CD4-positive, alpha-beta T cell treated with Interleukin-10 for 1 hour (primary cell): Measurements from ENCODE around the gene LRRC8E.
A peak's percentile ranks its signal among the peaks of the same experiment; 100 is the strongest.

ENCODE experiments used
- DNase-seq: peaks from one replicate; pipeline ENCODE4 v3.0.0-alpha.2; 2020

The LRRC8E gene

DNA sequence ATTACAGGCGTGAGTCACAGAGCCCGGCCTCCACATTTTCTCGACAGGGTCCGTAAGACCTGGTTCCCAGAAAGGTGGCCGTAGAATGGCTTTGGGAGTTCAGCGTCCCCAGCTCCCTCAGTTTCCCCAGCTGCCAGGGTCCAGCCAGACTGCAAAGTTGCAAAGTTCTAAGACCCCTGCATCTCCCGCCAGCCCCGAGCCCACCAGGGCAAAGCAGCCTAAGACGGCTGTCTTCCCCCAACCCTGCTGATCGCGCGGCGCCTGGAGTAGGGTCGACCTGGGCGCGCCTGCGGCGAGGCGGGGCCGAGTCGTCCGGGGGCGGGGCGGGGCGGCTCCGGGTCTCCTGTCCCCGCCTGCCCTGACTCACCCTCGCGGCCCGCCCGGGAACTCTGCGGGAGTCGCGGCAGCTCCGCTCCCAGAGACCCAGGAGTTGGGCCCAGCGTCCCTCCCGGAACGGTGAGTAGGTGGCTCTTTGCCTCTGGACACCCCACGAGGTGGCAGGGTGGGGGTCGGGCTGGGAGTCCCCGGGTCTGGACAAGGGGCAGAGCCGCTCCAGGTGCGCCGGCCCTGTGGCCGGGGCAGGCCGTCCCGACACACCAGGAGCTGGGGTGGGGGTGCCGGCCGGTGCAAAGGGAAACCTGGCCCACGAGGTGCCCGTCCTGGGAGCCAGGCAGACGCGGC is at the start of gene LRRC8E:
LRRC8E (plus strand) TSS at position 366 of the 681 bp plus-strand sequence. CDS start 7,094 bp downstream, outside the sequence.
- DNase-seq: no peak

DNA sequence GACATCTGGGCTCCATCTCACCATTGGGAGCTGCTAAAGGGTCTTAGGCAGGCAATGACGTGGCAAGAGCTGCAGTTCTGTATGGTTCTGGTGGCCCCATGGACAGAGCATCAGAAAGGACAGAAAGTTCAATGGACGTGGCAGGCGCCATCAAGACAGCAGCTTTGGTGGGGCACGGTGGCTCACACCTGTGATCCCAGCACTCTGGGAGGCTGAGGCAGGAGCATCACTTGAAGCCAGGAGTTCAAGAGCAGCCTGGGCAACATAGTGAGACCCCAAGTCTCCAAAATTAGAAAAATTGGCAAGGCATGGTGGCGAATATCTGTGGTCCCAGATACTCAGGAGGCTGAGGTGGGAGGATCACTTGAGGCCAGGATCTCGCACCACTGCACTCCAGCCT is 48.8 kb upstream of the LRRC8E start:
- DNase-seq: no peak

DNA sequence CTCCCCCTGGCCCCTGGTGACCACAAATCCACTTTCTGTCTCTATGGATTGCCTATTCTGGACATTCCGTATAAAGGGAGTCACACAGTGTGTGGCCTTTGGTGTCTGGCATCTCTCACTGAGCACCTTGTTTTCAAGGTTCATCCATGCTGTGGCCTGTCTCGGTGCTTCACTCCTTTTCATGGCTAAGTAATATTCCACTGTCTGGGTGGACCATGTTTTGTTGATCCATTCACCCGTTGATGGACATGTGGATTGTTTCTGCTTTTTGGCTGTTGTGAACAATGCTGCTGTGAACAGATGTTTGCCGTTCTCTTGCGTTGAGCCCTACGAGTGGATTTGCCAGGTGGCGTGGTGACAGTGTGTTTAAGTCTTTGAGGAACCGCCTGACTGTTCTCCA is 47.7 kb upstream of the LRRC8E start:
- DNase-seq: no peak

DNA sequence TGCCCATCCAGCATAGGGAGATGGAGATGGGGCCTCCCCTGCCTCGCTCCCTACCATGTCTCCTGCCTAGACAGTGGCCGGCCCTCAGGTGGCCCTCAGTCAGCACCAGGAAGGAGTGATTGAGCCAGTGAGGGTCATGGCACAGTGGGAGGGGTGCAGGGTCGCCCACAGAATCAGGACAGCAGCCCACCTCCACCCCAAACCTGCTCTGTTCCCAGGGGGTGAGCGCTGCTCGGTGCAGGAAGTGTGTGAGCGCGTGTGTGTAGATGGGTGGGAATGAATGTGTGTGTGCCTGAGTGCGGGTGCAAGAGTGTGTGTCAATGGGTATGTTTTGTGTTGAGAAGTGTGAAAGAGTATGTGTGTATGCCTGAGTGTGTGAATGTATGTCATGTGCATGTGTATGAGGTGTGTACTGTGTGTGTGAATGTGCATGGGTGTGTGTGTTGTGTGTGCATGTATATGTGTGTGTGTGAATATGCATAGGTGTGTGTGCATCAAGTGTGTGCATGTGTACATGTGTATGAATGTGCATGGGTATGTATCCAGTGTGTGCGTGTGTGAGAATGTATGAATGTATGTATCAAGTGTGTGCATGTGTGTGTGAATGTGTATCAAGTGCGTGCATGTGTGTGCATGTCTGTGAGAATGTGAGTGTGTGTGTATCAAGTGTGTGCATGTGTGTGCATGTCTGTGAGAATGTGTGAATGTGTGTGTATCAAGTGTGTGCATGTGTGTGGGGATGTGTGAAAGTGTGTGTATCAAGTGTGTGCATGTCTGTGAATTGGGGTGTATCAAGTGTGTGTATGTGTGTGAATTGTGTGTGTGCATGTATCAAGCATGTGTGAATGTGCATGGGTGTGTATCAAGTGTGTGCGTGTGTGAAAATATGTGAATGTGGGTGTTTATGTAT is 46.3 kb upstream of the LRRC8E start:
- DNase-seq: no peak

DNA sequence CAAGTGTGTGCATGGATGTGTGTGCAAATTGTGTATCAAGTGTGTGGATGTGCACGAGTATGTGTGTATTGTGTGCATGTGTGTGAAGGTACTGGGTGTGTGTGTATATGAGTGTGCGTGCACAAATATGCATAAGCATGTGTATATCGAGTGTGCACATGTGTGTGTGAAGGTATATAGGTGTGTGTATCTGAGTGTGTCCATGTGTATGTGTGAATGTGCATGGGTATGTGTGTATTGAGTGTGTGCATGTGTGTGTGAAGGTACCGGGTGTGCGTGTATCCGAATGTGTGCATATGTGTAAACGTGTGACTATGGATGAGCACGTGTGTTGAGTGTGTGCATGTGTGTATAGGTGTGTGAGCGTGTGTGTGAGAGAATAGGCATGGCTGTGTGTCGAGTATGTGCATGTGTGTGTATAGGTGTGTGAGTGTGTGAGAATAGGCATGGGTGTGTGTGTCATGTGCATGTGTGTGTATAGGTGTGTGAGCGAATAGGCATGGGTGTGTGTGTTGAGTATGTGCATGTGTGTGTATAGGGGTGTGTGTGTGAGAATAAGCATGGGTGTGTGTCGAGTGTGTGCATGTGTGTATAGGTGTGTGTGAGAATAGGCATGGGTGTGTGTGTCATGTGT is 45.5 kb upstream of the LRRC8E start:
- DNase-seq: no peak

DNA sequence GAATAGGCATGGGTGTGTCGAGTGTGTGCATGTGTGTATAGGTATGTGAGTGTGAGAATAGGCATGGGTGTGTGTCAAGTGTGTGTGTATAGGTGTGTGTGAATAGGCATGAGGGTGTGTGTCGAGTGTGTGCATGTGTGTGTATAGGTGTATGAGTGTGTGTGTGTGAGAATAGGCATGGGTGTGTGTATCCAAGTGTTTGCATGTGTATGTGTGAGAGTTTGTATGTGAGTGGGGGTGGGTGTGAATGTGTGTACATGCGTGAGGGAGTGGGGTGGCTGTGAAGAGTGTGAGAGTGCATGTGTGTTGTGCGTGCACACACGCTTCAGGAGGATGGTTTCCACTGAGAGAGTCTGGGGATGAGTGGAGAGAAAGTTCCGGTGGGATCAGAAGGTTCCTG is 44.8 kb upstream of the LRRC8E start:
- no peak for DNase-seq

DNA sequence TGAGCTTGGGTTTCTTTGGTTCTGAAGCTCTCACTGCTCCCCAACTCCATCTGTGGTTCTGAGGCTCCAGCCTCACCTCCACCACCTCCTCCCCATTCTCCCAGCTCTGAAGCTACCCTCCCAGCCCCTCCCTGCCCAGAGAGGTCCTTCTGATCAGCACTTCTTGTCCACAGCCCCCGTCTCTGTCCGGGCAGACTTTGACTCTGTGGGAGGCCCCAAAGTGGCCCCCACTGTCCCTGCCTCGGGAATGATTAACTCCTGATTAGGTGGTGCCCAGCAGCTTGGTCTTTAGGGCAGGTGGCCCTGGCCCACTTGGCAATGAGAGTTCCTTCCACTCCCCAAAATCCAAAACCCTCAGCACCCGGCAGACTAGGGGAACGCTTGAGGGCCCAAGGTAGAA is 43.9 kb upstream of the LRRC8E start:
- DNase-seq: no peak

DNA sequence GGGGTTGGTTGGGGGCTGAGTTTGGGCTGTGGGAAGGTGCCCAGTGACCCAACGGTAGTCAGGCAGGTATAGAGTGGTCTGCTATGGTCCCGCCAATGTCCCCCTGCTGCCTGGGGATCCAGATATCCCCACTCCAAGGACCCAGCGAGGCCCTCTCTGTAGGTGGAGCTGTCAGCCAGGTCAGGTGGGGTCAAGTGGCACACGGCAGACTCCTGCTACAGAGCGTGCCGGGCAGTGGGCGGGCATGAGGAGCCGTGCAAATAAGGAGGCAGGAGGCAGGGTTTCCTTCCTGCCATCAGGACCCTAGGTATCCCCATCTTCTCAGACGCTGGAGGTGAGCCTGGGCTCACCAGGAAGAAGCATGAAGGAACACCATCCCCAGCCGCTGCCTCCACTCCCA is 43.4 kb upstream of the LRRC8E start:
- DNase-seq: no peak

DNA sequence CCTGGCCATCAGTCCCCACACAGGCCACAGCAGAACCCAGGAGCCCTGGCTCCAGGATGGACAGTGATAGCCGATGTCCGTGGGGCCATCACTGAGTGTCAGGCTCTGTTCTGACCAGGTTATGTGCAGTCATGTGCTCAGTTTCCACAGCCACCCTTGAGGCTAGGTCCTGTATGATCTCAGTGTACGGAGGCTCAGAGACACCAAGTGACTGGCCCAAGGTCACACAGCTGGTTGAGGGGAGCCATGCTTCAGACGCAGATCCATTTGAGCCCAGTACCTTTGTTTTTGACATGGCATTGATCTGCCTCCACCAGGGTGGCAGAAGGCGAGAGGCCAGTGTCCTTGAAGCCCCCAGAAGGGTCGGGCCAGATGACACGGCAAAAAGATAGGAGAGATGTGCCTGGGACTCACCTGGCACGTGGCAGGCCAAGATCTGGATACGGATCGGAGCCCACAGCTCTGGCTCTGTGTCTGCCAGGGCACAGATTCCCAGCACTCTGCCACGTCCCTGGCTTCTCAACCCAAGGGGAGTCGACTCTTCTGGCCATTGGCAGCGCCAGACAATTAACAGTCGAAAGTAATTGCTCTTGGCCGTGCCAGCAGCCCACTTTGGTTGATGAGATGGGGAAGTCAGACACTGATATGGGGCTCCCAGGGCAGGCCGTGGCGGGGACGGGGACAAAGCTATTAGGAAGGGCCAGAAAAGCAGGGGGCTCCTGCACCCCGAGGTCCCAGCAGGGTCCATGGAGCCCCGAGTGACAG is 42.7 kb upstream of the LRRC8E start:
- no peak for DNase-seq

DNA sequence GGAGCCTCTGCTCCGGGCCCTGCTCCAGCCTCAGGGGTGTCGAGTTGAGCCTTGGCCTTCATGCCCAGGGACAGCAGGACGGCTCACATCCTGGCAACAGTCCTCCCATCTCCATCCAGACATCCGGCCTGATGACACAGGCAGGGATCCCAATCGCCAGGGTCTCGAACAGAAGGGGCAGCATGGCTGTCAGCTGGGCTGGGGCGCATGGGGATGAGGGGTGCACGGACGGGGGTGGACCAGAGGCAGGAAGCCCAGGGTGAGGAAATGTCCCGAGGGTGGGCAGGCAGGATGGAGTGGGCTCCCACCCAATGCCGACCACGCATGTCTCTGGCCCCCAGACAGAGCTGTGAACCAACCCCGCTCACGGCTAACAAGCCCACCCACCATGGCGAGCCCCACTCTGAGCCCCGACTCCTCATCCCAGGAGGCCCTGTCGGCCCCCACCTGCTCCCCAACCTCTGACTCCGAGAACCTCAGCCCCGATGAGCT is 42.1 kb upstream of the LRRC8E start:
- no peak for DNase-seq

DNA sequence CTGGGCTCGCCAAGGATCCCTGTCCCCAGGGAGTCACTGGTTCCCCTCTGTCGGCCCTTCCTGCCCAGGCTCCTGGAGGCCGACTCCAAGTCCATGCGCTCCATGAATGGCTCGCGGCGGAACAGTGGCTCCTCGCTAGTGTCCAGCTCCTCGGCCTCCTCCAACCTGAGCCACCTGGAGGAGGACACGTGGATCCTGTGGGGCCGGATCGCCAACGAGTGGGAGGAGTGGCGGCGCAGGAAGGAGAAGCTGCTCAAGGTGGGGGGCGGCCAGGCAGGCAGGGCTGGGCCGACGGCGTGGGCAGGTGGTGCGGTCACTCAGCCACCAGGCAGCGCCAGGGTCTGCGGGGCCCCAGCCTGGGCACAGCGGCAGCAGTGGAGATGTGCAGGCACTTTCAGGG is 40.6 kb upstream of the LRRC8E start:
- no peak for DNase-seq

DNA sequence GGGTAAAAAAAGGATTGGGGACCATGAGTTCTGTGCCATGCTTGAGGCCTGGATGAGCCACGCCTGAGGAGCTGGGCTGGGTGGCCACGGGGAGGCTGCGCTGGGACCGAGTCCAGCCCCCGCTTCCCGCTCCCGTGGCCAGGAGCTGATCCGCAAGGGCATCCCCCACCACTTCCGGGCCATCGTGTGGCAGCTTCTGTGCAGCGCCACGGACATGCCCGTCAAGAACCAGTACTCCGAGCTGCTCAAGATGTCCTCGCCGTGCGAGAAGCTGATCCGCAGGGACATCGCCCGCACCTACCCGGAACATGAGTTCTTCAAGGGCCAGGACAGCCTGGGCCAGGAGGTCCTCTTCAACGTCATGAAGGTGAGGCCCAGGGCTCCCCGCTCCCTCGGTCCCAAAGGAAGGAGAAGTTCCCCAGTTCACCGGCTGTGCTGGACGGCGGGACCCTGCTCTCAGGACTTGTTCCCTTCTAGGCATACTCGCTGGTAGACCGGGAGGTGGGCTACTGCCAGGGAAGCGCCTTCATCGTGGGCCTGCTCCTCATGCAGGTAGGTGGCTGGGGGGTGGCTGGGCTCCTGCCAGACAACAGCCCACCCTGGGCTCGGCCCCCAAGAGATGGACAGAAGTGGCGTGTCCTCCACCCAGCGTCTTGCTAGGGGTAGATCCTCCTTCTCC is 39.4 kb upstream of the LRRC8E start:
- no peak for DNase-seq

DNA sequence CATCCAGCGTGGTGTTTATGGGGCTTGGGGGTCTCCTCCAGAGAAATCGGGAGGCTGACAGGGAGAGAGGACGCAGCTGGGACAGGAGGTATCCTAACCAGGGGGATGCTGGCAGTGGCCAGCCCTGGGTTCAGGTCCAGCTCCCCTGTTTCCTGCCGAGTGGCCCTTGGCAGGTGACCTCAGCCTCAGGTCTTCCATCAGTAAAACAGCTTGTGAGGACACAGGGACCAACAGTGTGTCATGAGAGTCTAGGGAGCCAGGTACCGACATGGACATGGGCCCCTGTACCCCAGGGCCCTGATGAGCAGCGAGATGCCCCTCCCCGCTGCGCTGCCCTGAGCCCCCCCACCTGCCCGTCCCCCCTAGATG is 38.7 kb upstream of the LRRC8E start:
- no peak for DNase-seq

DNA sequence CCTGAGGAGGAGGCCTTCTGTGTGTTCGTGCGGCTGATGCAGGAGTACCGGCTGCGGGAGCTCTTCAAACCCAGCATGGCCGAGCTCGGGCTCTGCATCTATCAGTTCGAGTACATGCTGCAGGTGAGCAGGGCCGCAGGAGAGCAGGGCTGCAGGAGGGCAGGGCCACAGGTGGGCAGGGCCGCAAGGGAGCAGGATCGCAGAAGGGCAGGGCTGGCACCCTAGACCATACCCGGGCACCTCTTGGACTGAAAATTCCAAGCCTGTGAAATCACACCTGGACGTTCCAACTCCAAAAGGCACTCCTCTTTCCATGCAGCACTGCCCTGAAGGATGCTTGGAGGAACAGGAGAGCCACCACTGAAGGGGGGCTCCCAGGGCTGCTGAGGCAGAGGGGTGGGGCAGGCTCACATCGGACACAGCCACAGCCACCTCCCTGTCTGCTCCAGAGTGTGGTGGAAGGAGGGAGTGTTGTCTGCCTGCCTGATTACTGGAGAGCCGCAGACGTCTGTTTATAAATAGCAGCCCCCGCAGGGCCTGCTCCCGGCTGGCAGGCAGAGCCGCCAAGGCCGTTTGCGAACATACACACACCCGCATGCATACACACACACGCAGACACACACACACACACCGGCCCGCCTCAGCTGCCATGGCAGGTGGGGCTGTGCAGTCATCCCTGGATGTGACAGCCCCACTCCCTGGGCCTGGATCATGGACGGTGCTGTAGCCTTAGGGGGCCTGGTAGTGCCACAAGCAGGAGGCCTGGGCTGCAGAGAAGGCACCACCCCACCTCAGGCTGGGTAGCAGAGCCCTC is 38.1 kb upstream of the LRRC8E start:
- DNase-seq: no peak

DNA sequence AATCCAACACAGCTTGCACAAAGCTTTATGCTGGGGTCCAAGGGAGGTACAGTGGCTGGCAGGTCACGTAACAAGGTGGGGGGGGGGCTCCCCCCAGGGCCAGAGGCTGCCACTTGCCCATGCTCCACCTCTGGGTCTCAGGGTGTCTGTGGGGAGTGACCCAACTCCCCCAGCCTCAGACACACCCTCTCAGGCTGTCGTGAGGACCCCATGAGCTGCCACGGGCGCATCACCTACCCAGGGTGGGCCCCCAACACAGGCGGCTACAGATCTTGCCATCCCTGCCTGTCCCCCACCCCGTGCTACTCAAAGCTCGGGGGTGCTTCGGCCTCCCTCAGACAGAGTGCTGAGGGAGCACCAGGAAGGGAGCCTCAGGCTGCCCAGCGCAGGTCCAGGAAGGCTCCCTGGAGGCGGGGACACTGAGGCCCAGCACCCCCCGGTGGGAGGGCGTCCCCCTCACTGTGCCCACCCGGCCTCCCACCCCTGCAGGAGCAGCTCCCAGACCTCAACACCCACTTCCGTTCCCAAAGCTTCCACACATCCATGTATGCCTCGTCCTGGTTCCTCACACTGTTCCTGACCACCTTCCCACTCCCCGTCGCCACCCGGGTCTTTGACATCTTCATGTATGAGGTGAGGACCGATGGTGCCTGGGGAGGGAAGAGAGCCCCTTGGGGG is 37.2 kb upstream of the LRRC8E start:
- no peak for DNase-seq

DNA sequence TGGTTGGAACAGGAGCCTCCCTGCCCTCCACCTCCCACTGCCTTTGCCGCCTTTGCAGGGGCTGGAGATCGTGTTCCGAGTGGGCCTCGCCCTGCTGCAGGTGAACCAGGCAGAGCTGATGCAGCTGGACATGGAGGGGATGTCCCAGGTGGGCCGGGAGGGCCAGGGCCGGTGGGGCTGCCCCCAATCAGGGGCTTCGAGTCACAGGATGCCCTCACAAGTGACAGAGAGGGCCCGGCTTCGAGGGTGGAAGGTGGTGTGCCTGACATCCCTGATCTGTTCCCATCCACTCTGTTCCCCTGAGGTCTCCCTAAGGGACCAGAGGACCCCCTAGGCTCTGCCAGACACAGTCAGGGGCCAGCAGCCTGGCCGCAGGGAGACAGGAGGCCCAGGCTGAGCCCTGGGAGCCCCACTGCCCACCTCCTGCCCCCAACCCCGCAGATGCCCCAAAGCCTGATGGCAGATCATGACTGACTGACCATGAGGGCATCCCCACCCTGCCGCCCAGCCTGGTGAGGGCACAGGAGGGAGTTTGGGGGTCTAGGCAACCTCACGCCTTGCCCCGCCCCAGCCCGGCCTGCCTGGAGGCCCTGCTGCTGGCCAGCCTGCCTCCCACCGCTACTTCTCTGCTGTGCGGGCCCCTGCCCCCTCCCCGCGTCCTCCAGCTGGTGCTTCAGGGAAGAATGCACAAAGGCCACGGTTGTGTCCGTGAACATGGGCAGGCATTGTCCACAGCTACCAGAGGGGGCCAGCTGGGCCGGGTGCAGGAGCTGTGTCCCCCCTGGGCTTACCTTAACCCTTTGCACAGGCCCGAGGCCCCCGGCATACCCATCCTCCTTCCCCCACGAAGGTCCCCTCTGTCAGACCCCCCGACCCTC is 36.4 kb upstream of the LRRC8E start:
- no peak for DNase-seq

DNA sequence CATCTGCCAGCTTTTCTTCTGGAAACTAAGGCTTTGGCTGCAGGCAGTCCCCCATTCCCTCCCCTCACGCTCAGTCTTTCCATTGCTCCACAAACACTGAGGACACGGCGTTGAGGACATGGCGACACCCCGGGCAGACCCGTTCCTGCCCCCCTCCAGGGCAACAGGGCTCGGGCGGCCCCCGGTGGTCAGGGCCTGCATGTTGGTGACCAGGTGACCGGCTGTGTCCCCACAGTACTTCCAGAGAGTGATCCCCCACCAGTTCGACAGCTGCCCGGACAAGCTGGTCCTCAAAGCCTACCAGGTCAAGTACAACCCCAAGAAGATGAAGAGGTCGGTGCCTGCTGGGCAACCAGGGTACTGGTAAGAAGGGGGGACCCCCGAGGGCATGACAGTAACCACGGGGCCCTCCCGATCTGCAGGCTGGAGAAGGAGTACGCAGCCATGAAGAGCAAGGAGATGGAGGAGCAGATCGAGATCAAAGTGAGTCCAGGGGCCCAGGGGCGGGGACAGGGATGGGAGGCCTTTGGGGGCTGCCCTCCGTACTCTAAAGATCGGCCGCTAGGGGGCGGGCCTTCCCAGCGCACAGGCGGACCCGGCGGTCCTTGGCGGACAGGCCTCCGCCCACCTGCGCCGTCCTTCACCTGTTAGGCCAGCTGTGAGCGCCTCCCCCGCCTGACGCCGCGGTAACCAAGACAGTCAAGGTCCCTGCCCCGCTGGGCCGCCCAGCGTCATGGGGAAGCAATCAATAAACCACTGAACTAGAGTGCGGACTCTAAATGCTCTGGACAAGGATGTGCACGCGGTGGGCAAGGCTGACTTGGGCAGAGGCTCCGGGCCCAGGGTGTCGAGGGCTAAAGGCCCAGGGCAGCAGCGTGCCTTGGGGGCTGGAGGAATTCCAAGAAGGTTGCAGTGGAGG is 35.2 kb upstream of the LRRC8E start:
- peak; percentile 71 for DNase-seq

DNA sequence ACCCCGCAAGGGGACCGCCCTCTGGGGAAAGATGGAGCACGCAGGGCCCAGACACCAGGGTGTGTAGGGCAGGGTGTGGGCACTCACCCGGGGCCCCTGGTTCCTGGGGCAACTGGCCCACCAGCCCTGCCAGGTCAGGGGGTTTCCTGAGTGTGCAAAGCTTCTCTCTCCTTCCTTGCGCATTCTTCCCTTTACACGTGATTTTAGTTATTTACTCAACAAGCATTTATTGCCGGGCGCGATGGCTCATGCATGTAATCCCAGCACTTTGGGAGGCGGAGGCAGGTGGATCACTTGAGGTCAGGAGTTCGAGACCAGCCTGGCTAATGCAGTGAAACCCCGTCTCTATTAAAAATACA is 34.6 kb upstream of the LRRC8E start:
- DNase-seq: no peak
